Stimulated activated CD8-positive, alpha-beta memory T cell treated with anti-CD3 and anti-CD28 coated beads, Interleukin-7, amount 100 ng/mL, for 1 hour (primary cell): ENCODE measurements around the gene TAC3.
"Not testable (repeated sequence)": the region's sequence is repeated elsewhere in the genome, so short reads cannot be mapped to it uniquely, and the experiment has no call there.

Experiments
- DNase-seq, 2 donors: peaks; one replicate each; pipeline ENCODE4 v3.0.0-alpha.2; 2020; ENCODE audit warnings: low read depth in 2 of 2

The TAC3 gene

GRCh38 chr12:56985714-56986113 lies 30.6 kb downstream of the TAC3 start:
- DNase-seq, result not testable (repeated sequence)

- DNase-seq, result no peak
Observed at GRCh38 chr12:56983386-56983785, 32.9 kb downstream of the TAC3 start.

GRCh38 chr12:56982578-56983236 lies 33.6 kb downstream of the TAC3 start:
- not testable (repeated sequence) for DNase-seq

- DNase-seq, result no peak
Observed at GRCh38 chr12:56980941-56981530, 35.3 kb downstream of the TAC3 start.

GRCh38 chr12:56980268-56980667 lies 36.1 kb downstream of the TAC3 start:
- no peak for DNase-seq

GRCh38 chr12:56979628-56980027 lies 36.7 kb downstream of the TAC3 start:
- DNase-seq, result no peak

GRCh38 chr12:56978397-56979138 lies 37.8 kb downstream of the TAC3 start:
- no peak for DNase-seq

GRCh38 chr12:56977361-56977760 lies 39.0 kb downstream of the TAC3 start:
- not testable (repeated sequence) for DNase-seq

- not testable (repeated sequence) for DNase-seq
Observed at GRCh38 chr12:56974224-56974623, 42.1 kb downstream of the TAC3 start.

- not testable (repeated sequence) for DNase-seq
Observed at GRCh38 chr12:56968910-56969309, 47.4 kb downstream of the TAC3 start.

GRCh38 chr12:56965997-56966642 lies 50.2 kb downstream of the TAC3 start:
- not testable (repeated sequence) for DNase-seq

- not testable (repeated sequence) for DNase-seq
Observed at GRCh38 chr12:56965124-56965523, 51.2 kb downstream of the TAC3 start.

GRCh38 chr12:56963557-56963956 lies 52.8 kb downstream of the TAC3 start:
- DNase-seq, result not testable (repeated sequence)

- not testable (repeated sequence) for DNase-seq
Observed at GRCh38 chr12:56962247-56962646, 54.1 kb downstream of the TAC3 start.
